ENCODE data around the gene TGFBR3.

The TGFBR3 gene

DNA sequence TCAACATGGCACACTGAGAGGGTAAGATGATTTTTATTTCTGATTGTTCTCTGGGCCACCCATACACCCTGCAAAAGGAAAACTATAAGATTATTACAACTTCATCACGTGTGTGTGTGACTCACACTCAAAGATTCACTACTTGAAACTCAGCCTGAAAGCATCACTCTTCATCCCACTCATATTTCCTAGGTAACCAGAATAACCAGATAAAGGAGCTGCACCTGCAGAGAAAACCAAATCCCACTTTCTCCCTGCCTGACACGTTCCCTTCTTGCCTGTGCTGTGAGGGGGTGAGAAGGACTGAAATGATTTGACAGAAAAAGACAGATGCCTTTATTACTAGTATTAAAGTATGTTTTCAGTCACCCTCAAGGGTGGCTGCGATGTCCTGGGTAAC lies 131.6 kb downstream of the TGFBR3 start:
- in situ Hi-C loops (cut with HindIII; ENCODE audit: low pct_ligation_motif_present, low sequenced_read_pairs) = no loop called here
- TF ChIP-seq, protein P1, sequence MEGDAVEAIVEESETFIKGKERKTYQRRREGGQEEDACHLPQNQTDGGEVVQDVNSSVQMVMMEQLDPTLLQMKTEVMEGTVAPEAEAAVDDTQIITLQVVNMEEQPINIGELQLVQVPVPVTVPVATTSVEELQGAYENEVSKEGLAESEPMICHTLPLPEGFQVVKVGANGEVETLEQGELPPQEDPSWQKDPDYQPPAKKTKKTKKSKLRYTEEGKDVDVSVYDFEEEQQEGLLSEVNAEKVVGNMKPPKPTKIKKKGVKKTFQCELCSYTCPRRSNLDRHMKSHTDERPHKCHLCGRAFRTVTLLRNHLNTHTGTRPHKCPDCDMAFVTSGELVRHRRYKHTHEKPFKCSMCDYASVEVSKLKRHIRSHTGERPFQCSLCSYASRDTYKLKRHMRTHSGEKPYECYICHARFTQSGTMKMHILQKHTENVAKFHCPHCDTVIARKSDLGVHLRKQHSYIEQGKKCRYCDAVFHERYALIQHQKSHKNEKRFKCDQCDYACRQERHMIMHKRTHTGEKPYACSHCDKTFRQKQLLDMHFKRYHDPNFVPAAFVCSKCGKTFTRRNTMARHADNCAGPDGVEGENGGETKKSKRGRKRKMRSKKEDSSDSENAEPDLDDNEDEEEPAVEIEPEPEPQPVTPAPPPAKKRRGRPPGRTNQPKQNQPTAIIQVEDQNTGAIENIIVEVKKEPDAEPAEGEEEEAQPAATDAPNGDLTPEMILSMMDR (IDR thresholded peaks at IDR 0.05; ENCODE audit: low read depth, low read length, missing control alignments) = no peak
- no peaks in the 10 kb centered on the region for H3K36me3 ChIP-seq (replicated peaks)
- no peak for DNase-seq
- no peaks in the 10 kb centered on the region for H3K27me3 ChIP-seq (replicated peaks)
- H3K4me3 ChIP-seq (ENCODE audit: low read depth, low read length) = no peak overlapping the region
- H3K27ac ChIP-seq = no peak overlapping the region

DNA sequence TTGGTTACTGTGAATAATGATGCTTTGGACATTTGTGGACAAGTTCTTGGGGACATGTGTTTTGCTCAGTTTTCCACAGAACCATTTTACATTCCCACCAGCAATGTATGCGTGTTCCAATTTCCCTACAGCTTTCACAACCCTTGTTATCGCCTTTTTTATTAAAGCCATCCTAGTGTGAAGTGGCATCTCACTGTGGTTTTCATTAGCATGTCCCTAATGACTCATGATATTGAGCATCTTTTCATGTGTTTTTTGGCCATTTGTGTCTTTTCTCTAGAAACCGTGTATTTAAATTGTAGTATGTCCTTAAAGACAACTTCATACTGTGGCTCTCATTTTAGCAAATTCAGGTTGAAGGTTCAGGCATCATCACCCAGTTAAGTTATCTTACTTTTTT lies 132.1 kb downstream of the TGFBR3 start:
- no peaks in the 10 kb centered on the region for H3K36me3 ChIP-seq (replicated peaks)
- TF ChIP-seq, protein P1 (IDR thresholded peaks at IDR 0.05; ENCODE audit: low read depth, low read length, missing control alignments) = no peak
- no peaks in the 10 kb centered on the region for H3K27me3 ChIP-seq (replicated peaks)
- no peak overlapping the region for H3K4me3 ChIP-seq (ENCODE audit: low read depth, low read length)
- DNase-seq = no peak
- in situ Hi-C loops (cut with HindIII; ENCODE audit: low pct_ligation_motif_present, low sequenced_read_pairs) = no loop called here
- no peak overlapping the region for H3K27ac ChIP-seq

DNA sequence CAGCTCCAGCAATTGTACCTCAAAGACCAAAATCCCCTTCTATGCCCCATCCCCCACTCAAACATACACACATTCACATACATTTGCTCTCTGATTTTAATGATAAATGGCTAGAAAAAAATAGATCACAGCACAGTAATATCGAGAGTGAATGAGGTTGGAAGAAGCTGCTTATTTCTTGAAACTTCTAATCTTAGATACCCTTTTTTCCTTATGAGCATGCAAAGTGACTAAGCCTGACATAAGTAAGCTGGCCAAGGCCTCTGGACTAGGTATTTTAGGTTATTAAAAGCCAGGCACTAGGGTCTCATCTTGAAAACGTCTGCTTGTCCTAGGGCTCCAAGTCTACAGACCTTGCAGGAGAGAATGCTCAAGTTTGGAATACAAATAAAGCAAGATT lies 133.6 kb downstream of the TGFBR3 start:
- TF ChIP-seq, protein P1 (IDR thresholded peaks at IDR 0.05; ENCODE audit: low read depth, low read length, missing control alignments) = no peak
- H3K27me3 ChIP-seq (replicated peaks) = no peaks in the 10 kb centered on the region
- H3K4me3 ChIP-seq (ENCODE audit: low read depth, low read length) = no peak overlapping the region
- H3K27ac ChIP-seq = no peak overlapping the region
- in situ Hi-C loops (cut with HindIII; ENCODE audit: low pct_ligation_motif_present, low sequenced_read_pairs) = no loop called here
- no peaks in the 10 kb centered on the region for H3K36me3 ChIP-seq (replicated peaks)
- no peak for DNase-seq

DNA sequence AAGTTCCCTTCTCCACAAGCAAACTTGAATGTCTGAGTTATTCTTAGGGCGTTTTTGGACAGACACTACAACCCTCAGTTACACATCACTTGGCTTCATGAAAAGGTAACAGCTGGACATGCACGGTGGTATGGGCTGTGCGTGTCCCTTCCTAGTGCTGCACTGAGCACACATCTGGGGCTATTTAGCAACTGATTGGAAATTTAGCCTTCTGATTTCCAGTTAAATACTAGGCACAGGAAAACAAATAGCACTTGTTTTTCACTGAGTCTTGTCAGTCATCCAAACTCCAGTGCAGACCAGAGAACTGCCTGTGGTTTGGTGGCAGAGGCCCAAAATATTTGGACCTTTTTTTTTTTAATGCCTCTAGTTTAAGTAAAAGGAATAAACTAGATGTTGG lies 134.7 kb downstream of the TGFBR3 start:
- TF ChIP-seq, protein P1 (IDR thresholded peaks at IDR 0.05; ENCODE audit: low read depth, low read length, missing control alignments) = no peak

DNA sequence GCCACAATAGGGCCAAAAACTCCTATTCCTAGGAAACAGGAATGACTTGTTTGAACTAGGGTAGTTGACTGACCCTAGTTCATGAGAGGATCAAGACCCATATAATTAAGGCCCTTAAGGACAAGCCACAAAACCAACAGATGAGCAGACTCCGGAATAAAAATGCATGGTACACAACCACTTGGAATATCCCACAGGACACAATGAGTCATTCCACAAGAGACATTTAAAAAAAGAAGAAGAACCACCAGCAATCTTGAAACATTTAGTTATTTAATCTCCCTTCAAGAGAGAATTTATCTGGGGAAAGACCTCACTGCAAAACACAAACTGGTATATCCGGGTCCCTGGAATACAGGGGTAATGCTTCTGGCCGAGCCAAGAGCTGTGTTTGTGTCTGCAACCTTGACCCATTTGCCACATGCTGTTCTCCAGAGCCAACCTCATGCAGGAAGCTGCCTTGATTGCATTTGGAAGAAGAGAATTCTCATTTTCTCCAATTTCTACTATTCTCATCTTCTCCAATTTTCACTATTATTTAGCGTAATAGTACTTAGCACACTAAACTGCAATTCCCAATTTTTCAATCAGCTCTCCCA lies 135.5 kb downstream of the TGFBR3 start:
- Histone ChIP-seq H3K36me3 (replicated peaks) (no peaks in the 10 kb centered on the region), H3K4me3 (ENCODE audit: low read depth, low read length) (no peak overlapping the region), H3K27me3 (replicated peaks) (no peaks in the 10 kb centered on the region), H3K27ac (no peak overlapping the region)
- TF ChIP-seq, protein P1 (IDR thresholded peaks at IDR 0.05; ENCODE audit: low read depth, low read length, missing control alignments) = no peak
- no peak for DNase-seq
- in situ Hi-C loops (cut with HindIII; ENCODE audit: low pct_ligation_motif_present, low sequenced_read_pairs) = no loop called here

More for the DNA sequence above, 134.7 kb downstream of the TGFBR3 start:
- Histone ChIP-seq H3K36me3 (replicated peaks) (no peaks in the 10 kb centered on the region), H3K27ac (no peak overlapping the region), H3K4me3 (ENCODE audit: low read depth, low read length) (no peak overlapping the region), H3K27me3 (replicated peaks) (no peaks in the 10 kb centered on the region)
- in situ Hi-C loops (cut with HindIII; ENCODE audit: low pct_ligation_motif_present, low sequenced_read_pairs) = no loop called here
- no peak for DNase-seq

DNA sequence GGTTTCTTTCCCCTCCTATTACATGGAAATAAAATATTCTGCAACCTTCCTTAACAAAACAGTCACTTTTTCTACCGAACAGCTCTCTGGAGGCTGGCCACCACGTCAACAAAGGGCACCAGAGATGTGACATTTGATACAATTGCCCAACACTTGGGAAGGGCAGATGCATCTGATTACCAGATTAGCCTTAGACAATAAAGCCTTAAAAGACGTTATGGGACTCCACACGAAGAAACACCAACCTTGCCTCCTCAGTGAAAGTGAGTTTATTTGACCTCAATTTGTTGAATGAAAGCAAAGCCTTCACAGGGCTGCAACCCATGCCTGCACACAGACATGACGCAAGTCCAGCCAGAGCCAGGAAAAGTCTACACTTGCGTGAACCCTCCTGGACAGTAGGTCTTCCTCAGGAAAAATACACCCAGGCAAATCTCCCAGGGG lies 136.1 kb downstream of the TGFBR3 start:
- no peaks in the 10 kb centered on the region for H3K36me3 ChIP-seq (replicated peaks)
- DNase-seq = no peak
- no peak overlapping the region for H3K4me3 ChIP-seq (ENCODE audit: low read depth, low read length)
- in situ Hi-C loops (cut with HindIII; ENCODE audit: low pct_ligation_motif_present, low sequenced_read_pairs) = no loop called here
- H3K27ac ChIP-seq = no peak overlapping the region
- TF ChIP-seq, protein P1 (IDR thresholded peaks at IDR 0.05; ENCODE audit: low read depth, low read length, missing control alignments) = no peak
- H3K27me3 ChIP-seq (replicated peaks) = no peaks in the 10 kb centered on the region
